ENCODE data around the gene OR51G2. TPM values are rescaled to one million over a fixed set of nuclear protein-coding genes. Genes with fewer than 3 reads are reported as not detected.
"Not testable (repeated sequence)": the region's sequence is repeated elsewhere in the genome, so short reads cannot be mapped to it uniquely, and the experiment has no call there.

OR51G2 gene
- total RNA-seq (not detected), polyA plus RNA-seq (not detected)

DNA sequence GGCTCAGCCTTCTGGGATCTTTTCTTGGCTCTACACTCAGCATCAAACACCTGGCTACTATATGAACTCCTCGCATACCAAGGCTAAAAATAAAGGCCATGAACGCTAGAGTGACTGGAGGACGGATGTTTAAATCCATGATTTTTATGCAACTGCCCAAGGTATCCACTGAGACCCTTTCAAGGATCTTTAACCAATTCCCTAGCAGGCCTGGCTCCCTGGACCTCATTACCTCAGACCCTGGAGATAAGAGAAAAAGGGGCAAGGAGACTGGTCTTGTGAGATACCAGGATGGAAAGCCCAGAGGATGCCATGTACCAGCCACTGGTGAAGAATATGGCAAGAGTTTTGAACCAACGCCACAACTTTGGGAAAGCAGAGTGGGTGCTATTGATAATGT is at the start of gene OR51G2:
OR51G2 (minus strand) TSS at position 101 of the 400 bp plus-strand sequence. CDS start 3,687 bp downstream, outside the sequence.
- ChIA-PET CTCF (ENCODE audit: partially characterized antibody) (no interaction called here), POLR2A (ENCODE audit: partially characterized antibody) (no interaction called here)
- H3K4me3 ChIP-seq (ENCODE audit: low read length in 2 of 2) = no peak within 1 kb of the TSS

DNA sequence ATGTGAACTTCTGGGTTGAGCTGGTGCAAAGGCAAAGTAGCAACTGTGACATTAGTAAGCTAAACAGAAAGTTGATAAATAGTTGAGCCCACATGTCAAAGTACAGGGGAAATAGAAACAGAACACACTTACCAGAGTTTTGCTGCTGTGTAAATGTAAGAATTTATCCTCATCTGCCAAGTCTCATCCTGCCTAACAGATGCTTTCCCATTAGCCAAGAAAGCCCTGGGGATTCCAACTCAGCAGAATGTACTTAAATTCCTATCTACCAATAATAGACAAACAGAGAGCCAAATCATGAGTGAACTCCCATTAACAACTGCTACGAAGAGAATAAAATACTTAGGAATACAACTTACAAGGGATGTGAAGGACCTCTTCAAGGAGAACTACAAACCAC is 43.7 kb upstream of the OR51G2 start:
- intact Hi-C loops (cut with micrococcal nuclease) = no loop called here
- H3K4me3 ChIP-seq (ENCODE audit: low read length in 2 of 2) = no peak overlapping the region
- peaks cover 0 to 2% of the 10 kb centered on the region in 2 donors for H3K27me3 Mint-ChIP-seq
- no peaks in the 10 kb centered on the region for H3K4me1 ChIP-seq (ENCODE audit: insufficient read depth, low read length)
- H3K27ac ChIP-seq (ENCODE audit: low read depth, low read length) = no peak overlapping the region
- DNase-seq = no peak
- H3K36me3 Mint-ChIP-seq = no peaks in the 10 kb centered on the region
- ChIA-PET CTCF (ENCODE audit: partially characterized antibody) (no interaction called here), POLR2A (ENCODE audit: partially characterized antibody) (interaction anchor here (0.6 kb wide), 1 partner anchor 36 kb away, joined by 4 read pairs; no protein-coding TSS in a partner anchor)
- H3K27me3 ChIP-seq (ENCODE audit: insufficient read depth, low read length) = no peaks in the 10 kb centered on the region
- no peaks in the 10 kb centered on the region for H3K36me3 ChIP-seq (ENCODE audit: insufficient read depth, low read length)
- no peak overlapping the region for H3K4me3 Mint-ChIP-seq
- H3K9me3 ChIP-seq (ENCODE audit: control insufficient read depth in 1 of 2, low read length in 2 of 2) = no peaks in the 10 kb centered on the region
- H3K9me3 Mint-ChIP-seq = peaks cover 0 to 11% (median 0%) of the 10 kb centered on the region in 8 donors
- no peaks in the 10 kb centered on the region for H3K4me1 Mint-ChIP-seq
- no peak overlapping the region for H3K27ac Mint-ChIP-seq

More for the DNA sequence above, at the start of gene OR51G2:
- DNase-seq = no peak
- no peak within 1 kb of the TSS for H3K4me3 Mint-ChIP-seq
- Histone ChIP-seq H3K36me3 (ENCODE audit: insufficient read depth, low read length) (no peaks in the 10 kb centered on the region), H3K27ac (ENCODE audit: low read depth, low read length) (no peak within 1 kb of the TSS), H3K9me3 (ENCODE audit: control insufficient read depth in 1 of 2, low read length in 2 of 2) (no peaks in the 10 kb centered on the region), H3K4me1 (ENCODE audit: insufficient read depth, low read length) (no peaks in the 10 kb centered on the region), H3K27me3 (ENCODE audit: insufficient read depth, low read length) (no peaks in the 10 kb centered on the region)
- peaks cover 0 to 3% of the 10 kb centered on the region in 2 donors for H3K27me3 Mint-ChIP-seq
- H3K4me1 Mint-ChIP-seq = no peaks in the 10 kb centered on the region
- H3K27ac Mint-ChIP-seq = no peak within 1 kb of the TSS
- H3K36me3 Mint-ChIP-seq = no peaks in the 10 kb centered on the region
- intact Hi-C loops (cut with micrococcal nuclease) = no loop called here
- H3K9me3 Mint-ChIP-seq = peaks cover 0 to 2% (median 0%) of the 10 kb centered on the region in 8 donors

- Mint-ChIP-seq H3K27ac (no peak overlapping the region), H3K9me3 (peaks cover 0 to 11% (median 0%) of the 10 kb centered on the region in 8 donors), H3K36me3 (no peaks in the 10 kb centered on the region), H3K4me3 (no peak overlapping the region), H3K27me3 (peaks cover 0 to 2% of the 10 kb centered on the region in 2 donors), H3K4me1 (no peaks in the 10 kb centered on the region)
- POLR2A ChIA-PET (ENCODE audit: partially characterized antibody) = no interaction called here
- DNase-seq = no peak
- intact Hi-C loops (cut with micrococcal nuclease) = no loop called here
- H3K36me3 ChIP-seq (ENCODE audit: insufficient read depth, low read length) = no peaks in the 10 kb centered on the region
- H3K27me3 ChIP-seq (ENCODE audit: insufficient read depth, low read length) = no peaks in the 10 kb centered on the region
- no peak overlapping the region for H3K27ac ChIP-seq (ENCODE audit: low read depth, low read length)
- no peaks in the 10 kb centered on the region for H3K9me3 ChIP-seq (ENCODE audit: control insufficient read depth in 1 of 2, low read length in 2 of 2)
- CTCF ChIA-PET (ENCODE audit: partially characterized antibody) = no interaction called here
- H3K4me3 ChIP-seq (ENCODE audit: low read length in 2 of 2) = no peak overlapping the region
- H3K4me1 ChIP-seq (ENCODE audit: insufficient read depth, low read length) = no peaks in the 10 kb centered on the region
These were observed 41.7 kb upstream of the OR51G2 start for GRCh38 chr11:4960877-4961276.

- H3K36me3 Mint-ChIP-seq = no peaks in the 10 kb centered on the region
These were observed 38.2 kb upstream of the OR51G2 start for GRCh38 chr11:4957396-4957795.

DNA sequence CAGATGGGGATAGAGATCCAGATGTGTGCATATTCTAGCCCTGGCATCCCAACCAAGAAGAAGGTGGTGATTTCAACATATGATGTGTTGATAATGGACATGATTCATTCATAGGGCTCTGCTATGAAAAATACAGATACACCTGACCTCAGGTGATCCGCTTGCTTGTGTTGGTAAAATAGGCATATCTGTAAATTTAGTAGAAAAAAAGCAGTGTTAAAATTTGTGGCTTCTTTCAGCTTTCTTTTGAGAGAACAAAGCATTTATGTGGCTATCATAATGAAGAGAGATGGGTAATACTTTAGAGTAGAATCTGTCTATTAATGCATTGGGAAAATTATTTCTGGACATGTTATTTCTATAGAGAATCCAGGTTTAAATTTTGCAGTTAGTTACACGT is 36.5 kb upstream of the OR51G2 start, which contains the start of gene OR51A2:
OR51A2 (minus strand) TSS at position 101 of the 400 bp plus-strand sequence; CDS start at position 101, 0 bp downstream.
- H3K27ac Mint-ChIP-seq; H3K27ac ChIP-seq (ENCODE audit: low read depth, low read length); H3K36me3 Mint-ChIP-seq; H3K36me3 ChIP-seq (ENCODE audit: insufficient read depth, low read length); intact Hi-C loops (cut with micrococcal nuclease); H3K27me3 ChIP-seq (ENCODE audit: insufficient read depth, low read length); H3K4me1 ChIP-seq (ENCODE audit: insufficient read depth, low read length); CTCF ChIA-PET (ENCODE audit: partially characterized antibody); DNase-seq; H3K4me3 Mint-ChIP-seq; H3K4me3 ChIP-seq (ENCODE audit: low read length in 2 of 2); POLR2A ChIA-PET (ENCODE audit: partially characterized antibody); H3K9me3 ChIP-seq (ENCODE audit: control insufficient read depth in 1 of 2, low read length in 2 of 2); H3K4me1 Mint-ChIP-seq; H3K9me3 Mint-ChIP-seq; H3K27me3 Mint-ChIP-seq: not testable (repeated sequence)

More at GRCh38 chr11:4957396-4957795, 38.2 kb upstream of the OR51G2 start:
- H3K4me1 ChIP-seq (ENCODE audit: insufficient read depth, low read length) = no peaks in the 10 kb centered on the region
- DNase-seq = no peak
- H3K27ac ChIP-seq (ENCODE audit: low read depth, low read length) = no peak overlapping the region
- H3K27ac Mint-ChIP-seq = no peak overlapping the region
- intact Hi-C loops (cut with micrococcal nuclease) = no loop called here
- H3K4me1 Mint-ChIP-seq = no peaks in the 10 kb centered on the region
- H3K4me3 ChIP-seq (ENCODE audit: low read length in 2 of 2) = no peak overlapping the region
- H3K36me3 ChIP-seq (ENCODE audit: insufficient read depth, low read length) = no peaks in the 10 kb centered on the region
- H3K9me3 Mint-ChIP-seq = peaks cover 0 to 5% (median 0%) of the 10 kb centered on the region in 8 donors
- no peak overlapping the region for H3K4me3 Mint-ChIP-seq
- POLR2A ChIA-PET (ENCODE audit: partially characterized antibody) = no interaction called here
- CTCF ChIA-PET (ENCODE audit: partially characterized antibody) = no interaction called here
- peaks cover 0 to 2% of the 10 kb centered on the region in 2 donors for H3K27me3 Mint-ChIP-seq
- no peaks in the 10 kb centered on the region for H3K9me3 ChIP-seq (ENCODE audit: control insufficient read depth in 1 of 2, low read length in 2 of 2)
- no peaks in the 10 kb centered on the region for H3K27me3 ChIP-seq (ENCODE audit: insufficient read depth, low read length)

- no peaks in the 10 kb centered on the region for H3K4me1 Mint-ChIP-seq
- H3K27me3 ChIP-seq (ENCODE audit: insufficient read depth, low read length) = no peaks in the 10 kb centered on the region
- no peak within 1 kb of the TSS for H3K27ac Mint-ChIP-seq
- H3K4me3 ChIP-seq (ENCODE audit: low read length in 2 of 2) = no peak within 1 kb of the TSS
- no peaks in the 10 kb centered on the region for H3K36me3 Mint-ChIP-seq
- no peaks in the 10 kb centered on the region for H3K36me3 ChIP-seq (ENCODE audit: insufficient read depth, low read length)
- no peak within 1 kb of the TSS for H3K27ac ChIP-seq (ENCODE audit: low read depth, low read length)
- no peak for DNase-seq
- intact Hi-C loops (cut with micrococcal nuclease) = no loop called here
- H3K9me3 Mint-ChIP-seq = peaks cover 0 to 2% (median 0%) of the 10 kb centered on the region in 8 donors
- CTCF ChIA-PET (ENCODE audit: partially characterized antibody) = no interaction called here
- POLR2A ChIA-PET (ENCODE audit: partially characterized antibody) = no interaction called here
- no peak within 1 kb of the TSS for H3K4me3 Mint-ChIP-seq
- no peaks in the 10 kb centered on the region for H3K27me3 Mint-ChIP-seq
- H3K9me3 ChIP-seq (ENCODE audit: control insufficient read depth in 1 of 2, low read length in 2 of 2) = no peaks in the 10 kb centered on the region
- H3K4me1 ChIP-seq (ENCODE audit: insufficient read depth, low read length) = no peaks in the 10 kb centered on the region
These were observed 28.4 kb upstream of the OR51G2 start, which contains the start of gene OR51A4 for GRCh38 chr11:4947505-4947904. OR51A4 (minus strand) TSS chr11:4947605; CDS start chr11:4947100, 505 bp downstream.

- H3K4me3 Mint-ChIP-seq = no peak overlapping the region
- intact Hi-C loops (cut with micrococcal nuclease) = no loop called here
- no peaks in the 10 kb centered on the region for H3K36me3 Mint-ChIP-seq
- ChIA-PET POLR2A (ENCODE audit: partially characterized antibody) (no interaction called here), CTCF (ENCODE audit: partially characterized antibody) (no interaction called here)
- Histone ChIP-seq H3K9me3 (ENCODE audit: control insufficient read depth in 1 of 2, low read length in 2 of 2) (no peaks in the 10 kb centered on the region), H3K4me1 (ENCODE audit: insufficient read depth, low read length) (no peaks in the 10 kb centered on the region), H3K27me3 (ENCODE audit: insufficient read depth, low read length) (no peaks in the 10 kb centered on the region), H3K36me3 (ENCODE audit: insufficient read depth, low read length) (no peaks in the 10 kb centered on the region), H3K4me3 (ENCODE audit: low read length in 2 of 2) (no peak overlapping the region), H3K27ac (ENCODE audit: low read depth, low read length) (no peak overlapping the region)
- peaks cover 0 to 2% of the 10 kb centered on the region in 2 donors for H3K27me3 Mint-ChIP-seq
- no peak for DNase-seq
- peaks cover 0 to 2% (median 0%) of the 10 kb centered on the region in 8 donors for H3K9me3 Mint-ChIP-seq
- H3K27ac Mint-ChIP-seq = no peak overlapping the region
- H3K4me1 Mint-ChIP-seq = no peaks in the 10 kb centered on the region
These were observed 17.6 kb upstream of the OR51G2 start for GRCh38 chr11:4936745-4937144.

DNA sequence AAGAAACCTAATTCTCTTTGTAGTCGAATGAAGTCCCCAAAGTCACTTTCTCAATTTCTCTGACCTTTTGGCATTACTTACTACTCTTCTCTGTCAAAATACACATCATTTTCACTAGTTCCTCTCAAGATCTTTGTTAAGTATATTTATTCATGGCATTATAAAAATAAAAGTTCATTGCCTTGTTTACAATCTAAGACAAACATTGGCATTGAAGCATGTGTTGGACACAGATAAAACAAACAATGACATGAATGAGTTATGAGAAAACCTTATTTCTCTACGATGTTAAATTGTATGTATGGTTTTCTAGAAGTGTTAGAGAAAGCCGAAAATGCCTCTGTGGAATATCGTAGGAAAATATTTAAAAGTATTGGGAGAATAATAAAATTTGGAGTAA is 13.6 kb upstream of the OR51G2 start:
- H3K4me3 Mint-ChIP-seq = no peak overlapping the region
- Histone ChIP-seq H3K4me3 (ENCODE audit: low read length in 2 of 2) (no peak overlapping the region), H3K27ac (ENCODE audit: low read depth, low read length) (no peak overlapping the region), H3K36me3 (ENCODE audit: insufficient read depth, low read length) (no peaks in the 10 kb centered on the region), H3K9me3 (ENCODE audit: control insufficient read depth in 1 of 2, low read length in 2 of 2) (no peaks in the 10 kb centered on the region), H3K27me3 (ENCODE audit: insufficient read depth, low read length) (no peaks in the 10 kb centered on the region), H3K4me1 (ENCODE audit: insufficient read depth, low read length) (no peaks in the 10 kb centered on the region)
- H3K4me1 Mint-ChIP-seq = no peaks in the 10 kb centered on the region
- POLR2A ChIA-PET (ENCODE audit: partially characterized antibody) = no interaction called here
- H3K9me3 Mint-ChIP-seq = peaks cover 0 to 6% (median 0%) of the 10 kb centered on the region in 8 donors
- CTCF ChIA-PET (ENCODE audit: partially characterized antibody) = no interaction called here
- H3K27me3 Mint-ChIP-seq = peaks cover 2% of the 10 kb centered on the region in 2 donors
- no peaks in the 10 kb centered on the region for H3K36me3 Mint-ChIP-seq
- DNase-seq = no peak
- H3K27ac Mint-ChIP-seq = no peak overlapping the region
- intact Hi-C loops (cut with micrococcal nuclease) = no loop called here
